ENCODE results near the gene SCAMP1. TPM values are rescaled to one million over a fixed set of nuclear protein-coding genes. Genes with fewer than 3 reads are reported as not detected.

SCAMP1 gene
- total RNA-seq, 1 experiment from 2014 or later = 26.4 TPM

DNA sequence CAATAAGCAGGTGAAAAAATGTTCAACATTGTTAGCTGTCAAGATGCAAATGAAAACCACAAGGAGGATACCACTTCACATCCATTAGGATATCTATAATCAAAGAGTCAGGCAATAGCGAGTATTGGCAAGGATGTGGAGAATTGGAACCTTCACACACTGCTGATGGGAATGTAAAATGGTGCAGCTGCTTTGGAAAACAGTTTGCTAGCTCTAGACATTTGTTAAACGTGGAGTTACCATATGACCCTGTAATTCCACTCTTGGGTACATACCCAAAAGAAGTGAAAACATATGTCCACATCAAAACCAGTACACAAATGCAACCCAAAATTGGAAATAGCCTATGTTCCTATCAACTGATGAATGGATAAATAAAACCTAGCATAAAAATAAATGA, 37.4 kb downstream of the SCAMP1 start:
- CTCF ChIA-PET = no interaction called here
- no TSS peak for BruUV-seq (replicated peaks)
- POLR2A ChIA-PET (ENCODE audit: unreplicated experiment) = no interaction called here

GRCh38 chr5:78399116-78399515, 38.7 kb downstream of the SCAMP1 start:
- TF ChIP-seq EZH2phosphoT487 (IDR thresholded peaks at IDR 0.05; ENCODE audit: borderline replicate concordance, low read length) (no peak), EZH2 (IDR thresholded peaks at IDR 0.05; ENCODE audit: low read length, unreplicated experiment) (no peak)
- TF ChIP-seq, protein P1, sequence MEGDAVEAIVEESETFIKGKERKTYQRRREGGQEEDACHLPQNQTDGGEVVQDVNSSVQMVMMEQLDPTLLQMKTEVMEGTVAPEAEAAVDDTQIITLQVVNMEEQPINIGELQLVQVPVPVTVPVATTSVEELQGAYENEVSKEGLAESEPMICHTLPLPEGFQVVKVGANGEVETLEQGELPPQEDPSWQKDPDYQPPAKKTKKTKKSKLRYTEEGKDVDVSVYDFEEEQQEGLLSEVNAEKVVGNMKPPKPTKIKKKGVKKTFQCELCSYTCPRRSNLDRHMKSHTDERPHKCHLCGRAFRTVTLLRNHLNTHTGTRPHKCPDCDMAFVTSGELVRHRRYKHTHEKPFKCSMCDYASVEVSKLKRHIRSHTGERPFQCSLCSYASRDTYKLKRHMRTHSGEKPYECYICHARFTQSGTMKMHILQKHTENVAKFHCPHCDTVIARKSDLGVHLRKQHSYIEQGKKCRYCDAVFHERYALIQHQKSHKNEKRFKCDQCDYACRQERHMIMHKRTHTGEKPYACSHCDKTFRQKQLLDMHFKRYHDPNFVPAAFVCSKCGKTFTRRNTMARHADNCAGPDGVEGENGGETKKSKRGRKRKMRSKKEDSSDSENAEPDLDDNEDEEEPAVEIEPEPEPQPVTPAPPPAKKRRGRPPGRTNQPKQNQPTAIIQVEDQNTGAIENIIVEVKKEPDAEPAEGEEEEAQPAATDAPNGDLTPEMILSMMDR (conservative IDR thresholded peaks at IDR 0.05; ENCODE audit: low read depth, low read length) = no peak
- CTCF ChIA-PET = no interaction called here
- Histone ChIP-seq H3F3A (ENCODE audit: low read length, unreplicated experiment) (no peaks in the 10 kb centered on the region), H3K4me2 (ENCODE audit: low read length) (no peak overlapping the region), H3K79me2 (ENCODE audit: low read length) (peaks cover 35% of the 10 kb centered on the region), H2AFZ (ENCODE audit: low read length) (no peak overlapping the region), H3K27me3 (ENCODE audit: low read length) (no peaks in the 10 kb centered on the region), H3K36me3 (ENCODE audit: low read depth, low read length) (peaks cover 3% of the 10 kb centered on the region; the same call in 1 of the 2 replicates), H3K9ac (ENCODE audit: low read length) (no peak overlapping the region), H3K9me2 (replicated peaks; ENCODE audit: low read length) (no peaks in the 10 kb centered on the region), H3K4me3 (ENCODE audit: low read length) (no peak overlapping the region), H3K9me3 (ENCODE audit: low read length) (no peaks in the 10 kb centered on the region), H3K27ac (ENCODE audit: low read length) (no peak overlapping the region), H4K20me1 (ENCODE audit: low read length) (no peaks in the 10 kb centered on the region), H3K4me1 (ENCODE audit: insufficient read depth, low read length) (no peaks in the 10 kb centered on the region)
- BruUV-seq (replicated peaks) = no TSS peak
- intact Hi-C loops (cut with micrococcal nuclease) = no loop called here
- no peak for ATAC-seq
- POLR2A ChIA-PET (ENCODE audit: unreplicated experiment) = no interaction called here
- no peak for DNase-seq

More for the DNA sequence above, 37.4 kb downstream of the SCAMP1 start:
- intact Hi-C loops (cut with micrococcal nuclease) = no loop called here
- Histone ChIP-seq H3K36me3 (ENCODE audit: low read depth, low read length) (peaks cover 3% of the 10 kb centered on the region; the same call in 1 of the 2 replicates), H4K20me1 (ENCODE audit: low read length) (no peaks in the 10 kb centered on the region), H3K4me1 (ENCODE audit: insufficient read depth, low read length) (no peaks in the 10 kb centered on the region), H3K27me3 (ENCODE audit: low read length) (no peaks in the 10 kb centered on the region), H3K9me2 (replicated peaks; ENCODE audit: low read length) (no peaks in the 10 kb centered on the region), H3K9me3 (ENCODE audit: low read length) (no peaks in the 10 kb centered on the region), H2AFZ (ENCODE audit: low read length) (no peak overlapping the region), H3K4me3 (ENCODE audit: low read length) (no peak overlapping the region), H3K27ac (ENCODE audit: low read length) (no peak overlapping the region), H3F3A (ENCODE audit: low read length, unreplicated experiment) (no peaks in the 10 kb centered on the region), H3K9ac (ENCODE audit: low read length) (no peak overlapping the region), H3K79me2 (ENCODE audit: low read length) (peaks cover 30% of the 10 kb centered on the region), H3K4me2 (ENCODE audit: low read length) (no peak overlapping the region)
- ATAC-seq = no peak
- no peak for TF ChIP-seq EZH2phosphoT487 (IDR thresholded peaks at IDR 0.05; ENCODE audit: borderline replicate concordance, low read length)
- no peak for TF ChIP-seq EZH2 (IDR thresholded peaks at IDR 0.05; ENCODE audit: low read length, unreplicated experiment)
- TF ChIP-seq, protein P1 (conservative IDR thresholded peaks at IDR 0.05; ENCODE audit: low read depth, low read length) = no peak
- no peak for DNase-seq

DNA sequence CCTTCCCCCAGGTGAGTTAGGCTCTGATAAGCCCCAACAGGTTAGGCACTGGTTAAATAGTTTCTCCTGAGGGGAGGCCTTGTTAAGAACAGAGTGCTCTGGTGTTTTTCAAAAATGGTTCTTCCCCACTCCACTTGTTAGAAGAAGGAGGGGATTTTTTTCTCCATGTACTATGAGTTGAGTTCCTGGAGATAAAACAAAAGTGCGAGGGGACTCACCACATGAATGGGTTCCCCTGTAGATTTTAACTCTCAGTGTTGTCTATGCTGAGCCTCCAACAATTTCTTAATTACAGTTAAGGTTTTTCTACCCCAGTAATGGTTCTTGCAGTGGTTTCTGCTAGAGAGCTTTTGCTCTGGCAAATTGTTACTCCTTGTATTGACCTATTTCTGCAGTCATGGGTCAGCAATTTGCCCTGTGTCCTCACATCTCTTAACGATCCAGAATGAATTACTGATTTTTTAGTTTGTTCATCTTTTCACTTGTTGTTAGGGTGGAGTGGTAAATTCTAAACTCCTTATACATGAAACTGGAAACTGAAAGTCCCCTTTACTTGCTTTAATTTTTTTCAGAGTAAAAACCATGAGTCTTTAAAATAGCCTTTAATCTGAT, 44.4 kb downstream of the SCAMP1 start:
- peaks cover 50% of the 10 kb centered on the region for H3K79me2 ChIP-seq (ENCODE audit: low read length)
- TF ChIP-seq, protein P1 (conservative IDR thresholded peaks at IDR 0.05; ENCODE audit: low read depth, low read length) = no peak
- TF ChIP-seq EZH2 (IDR thresholded peaks at IDR 0.05; ENCODE audit: low read length, unreplicated experiment) = no peak
- TF ChIP-seq EZH2phosphoT487 (IDR thresholded peaks at IDR 0.05; ENCODE audit: borderline replicate concordance, low read length) = no peak
- no peaks in the 10 kb centered on the region for H3F3A ChIP-seq (ENCODE audit: low read length, unreplicated experiment)
- ChIA-PET CTCF (no interaction called here), POLR2A (ENCODE audit: unreplicated experiment) (no interaction called here)
- no peak overlapping the region for H3K4me3 ChIP-seq (ENCODE audit: low read length)
- H3K27me3 ChIP-seq (ENCODE audit: low read length) = no peaks in the 10 kb centered on the region
- no peak overlapping the region for H2AFZ ChIP-seq (ENCODE audit: low read length)
- peak overlapping the region; percentile 78; the same call in 1 of the 2 replicates for H3K27ac ChIP-seq (ENCODE audit: low read length)
- intact Hi-C loops (cut with micrococcal nuclease) = loop anchor here (5.0 kb wide), 1 partner anchor 42 kb away; the partner anchor contains the start of gene SCAMP1
- DNase-seq = no peak
- H4K20me1 ChIP-seq (ENCODE audit: low read length) = no peaks in the 10 kb centered on the region
- H3K4me1 ChIP-seq (ENCODE audit: insufficient read depth, low read length) = peaks cover 28% of the 10 kb centered on the region
- H3K36me3 ChIP-seq (ENCODE audit: low read depth, low read length) = no peaks in the 10 kb centered on the region
- H3K9ac ChIP-seq (ENCODE audit: low read length) = no peak overlapping the region
- no peaks in the 10 kb centered on the region for H3K9me2 ChIP-seq (replicated peaks; ENCODE audit: low read length)
- H3K9me3 ChIP-seq (ENCODE audit: low read length) = no peaks in the 10 kb centered on the region
- peak overlapping the region; percentile 70 for H3K4me2 ChIP-seq (ENCODE audit: low read length)
- no TSS peak for BruUV-seq (replicated peaks)
- ATAC-seq = no peak

Data from PC-3 (cell line).